HepG2 (cell line): ENCODE measurements around the gene KCNK15.

Experiments
- ESRRA ChIP-seq: sonication (generic); formaldehyde crosslinking; IDR thresholded peaks from 2 replicates; pipeline ENCODE4 v1.5.1; 2020; ENCODE audit warnings: mild to moderate bottlenecking, low read depth, missing genetic modification reagents
- THAP7 ChIP-seq: sonication (generic); formaldehyde crosslinking; IDR thresholded peaks from 2 replicates; pipeline ENCODE4 v1.8.1; 2023; ENCODE audit warnings: mild to moderate bottlenecking, missing genetic modification reagents
- TOPORS ChIP-seq: sonication (generic); formaldehyde crosslinking; IDR thresholded peaks from 2 replicates; pipeline ENCODE4 v1.8.0; 2023; ENCODE audit warnings: mild to moderate bottlenecking, missing genetic modification reagents
- ZNF335 ChIP-seq: sonication (generic); formaldehyde crosslinking; IDR thresholded peaks from 2 replicates; pipeline ENCODE4 v1.4.0; 2020; ENCODE audit warnings: missing genetic modification reagents

- TF ChIP-seq ZNF335 (no peak), ESRRA (CRISPR knock-in tag) (no peak), TOPORS (no peak), THAP7 (CRISPR knock-in tag) (no peak)
These were observed 11.3 kb downstream of the KCNK15 start for GRCh38 chr20:44756956-44757355.
